H9 (cell line): ENCODE measurements around the gene ZNF215. TPM values are rescaled to one million over a fixed set of nuclear protein-coding genes. Genes with fewer than 3 reads are reported as not detected.

Experiments
- DNase-seq: peaks from one replicate; pipeline ENCODE4 v3.0.0-alpha.2; 2017
- H2AFZ ChIP-seq: one replicate; pipeline ENCODE4 v1.6.1; 2013; ENCODE audit warnings: mild to moderate bottlenecking, low read length, control low read depth, moderate library complexity
- H2AK5ac ChIP-seq: 2 replicates; pipeline ENCODE4 v1.6.1; 2013; ENCODE audit warnings: low read length, control low read depth, mixed read lengths; ENCODE audit not compliant: insufficient read length
- H2BK120ac ChIP-seq: one replicate; pipeline ENCODE4 v1.6.1; 2013; ENCODE audit warnings: low read depth, mild to moderate bottlenecking, low read length, control low read depth, inconsistent platforms; ENCODE audit not compliant: poor library complexity, severe bottlenecking
- H2BK12ac ChIP-seq: 2 replicates; pipeline ENCODE4 v1.6.1; 2013; ENCODE audit warnings: low read length, control low read depth, mixed read lengths, low read depth; ENCODE audit not compliant: insufficient read length
- H2BK15ac ChIP-seq: 2 replicates; pipeline ENCODE4 v1.6.1; 2013; ENCODE audit warnings: low read depth, low read length, control low read depth
- H2BK20ac ChIP-seq: one replicate; pipeline ENCODE4 v1.6.1; 2013; ENCODE audit warnings: low read depth, mild to moderate bottlenecking, low read length, control low read depth, inconsistent platforms; ENCODE audit not compliant: poor library complexity, severe bottlenecking
- H2BK5ac ChIP-seq: 2 replicates; pipeline ENCODE4 v1.6.1; 2013; ENCODE audit warnings: low read length, control low read depth, mixed read lengths; ENCODE audit not compliant: insufficient read length
- H3K14ac ChIP-seq: 2 replicates; pipeline ENCODE4 v1.6.1; 2013; ENCODE audit warnings: low read length, control low read depth; ENCODE audit not compliant: insufficient read depth
- H3K18ac ChIP-seq: 2 replicates; pipeline ENCODE4 v1.6.1; 2013; ENCODE audit warnings: low read depth, mild to moderate bottlenecking, mixed read lengths, low read length, control low read depth; ENCODE audit not compliant: insufficient read length
- H3K23ac ChIP-seq: 2 replicates; pipeline ENCODE4 v1.6.1; 2013; ENCODE audit warnings: low read length, control low read depth, mixed read lengths, low read depth; ENCODE audit not compliant: insufficient read length
- H3K23me2 ChIP-seq: 2 replicates; pipeline ENCODE4 v1.6.1; 2013; ENCODE audit warnings: low read depth, mild to moderate bottlenecking, mixed read lengths, low read length, control low read depth; ENCODE audit not compliant: insufficient read length, poor library complexity, severe bottlenecking
- H3K27ac ChIP-seq: 2 replicates; pipeline ENCODE4 v1.5.1; 2013; ENCODE audit warnings: low read length, control low read depth, mixed read lengths, low read depth; ENCODE audit not compliant: insufficient read length
- H3K27me3 ChIP-seq: 2 replicates; pipeline ENCODE4 v1.6.1; 2013; ENCODE audit warnings: low read length, control low read depth, inconsistent platforms; ENCODE audit not compliant: insufficient read depth
- H3K4ac ChIP-seq: 2 replicates; pipeline ENCODE4 v1.6.1; 2013; ENCODE audit warnings: low read depth, mild to moderate bottlenecking, control low read depth, inconsistent platforms, low read length, moderate library complexity
- H3K4me1 ChIP-seq: 2 replicates; pipeline ENCODE4 v1.6.1; 2013; ENCODE audit warnings: low read length, control low read depth, inconsistent platforms; ENCODE audit not compliant: insufficient read depth
- H3K4me2 ChIP-seq: 2 replicates; pipeline ENCODE4 v1.6.1; 2013; ENCODE audit warnings: low read length, control low read depth, mixed read lengths; ENCODE audit not compliant: insufficient read length, insufficient read depth
- H3K56ac ChIP-seq: 2 replicates; pipeline ENCODE4 v1.6.1; 2013; ENCODE audit warnings: low read depth, mild to moderate bottlenecking, mixed read lengths, low read length, control low read depth; ENCODE audit not compliant: insufficient read length
- H3K79me1 ChIP-seq: 2 replicates; pipeline ENCODE4 v1.6.1; 2013; ENCODE audit warnings: low read depth, mild to moderate bottlenecking, moderate library complexity, low read length, control low read depth, inconsistent platforms; ENCODE audit not compliant: insufficient read depth, poor library complexity, severe bottlenecking
- H3K79me2 ChIP-seq: 2 replicates; pipeline ENCODE4 v1.6.1; 2013; ENCODE audit warnings: low read length, control low read depth, inconsistent platforms; ENCODE audit not compliant: insufficient read depth
- H3K9ac ChIP-seq: 2 replicates; pipeline ENCODE4 v1.6.1; 2013; ENCODE audit warnings: low read length, control low read depth, mixed read lengths; ENCODE audit not compliant: insufficient read length; ENCODE audit errors: extremely low read depth
- H3K9me3 ChIP-seq: one replicate; pipeline ENCODE4 v1.6.1; 2013; ENCODE audit warnings: low read depth, low read length, inconsistent platforms; ENCODE audit not compliant: control insufficient read depth
- H3T11ph ChIP-seq: one replicate; pipeline ENCODE4 v1.6.1; 2013; ENCODE audit warnings: mild to moderate bottlenecking, low read length, control low read depth, inconsistent platforms
- H4K20me1 ChIP-seq: one replicate; pipeline ENCODE4 v1.6.1; 2013; ENCODE audit not compliant: control insufficient read depth, insufficient read length, insufficient read depth
- H4K5ac ChIP-seq: 2 replicates; pipeline ENCODE4 v1.6.1; 2013; ENCODE audit warnings: low read depth, mild to moderate bottlenecking, mixed read lengths, low read length, control low read depth; ENCODE audit not compliant: insufficient read length
- H4K8ac ChIP-seq: replicated peaks from 2 replicates; pipeline ENCODE4 v1.6.1; 2013; ENCODE audit warnings: low read length, control low read depth, mixed read lengths, low read depth; ENCODE audit not compliant: insufficient read length
- H4K91ac ChIP-seq: 2 replicates; pipeline ENCODE4 v1.6.1; 2013; ENCODE audit warnings: low read depth, mild to moderate bottlenecking, moderate library complexity, mixed read lengths, low read length, control low read depth; ENCODE audit not compliant: insufficient read length
- H3K27ac Mint-ChIP-seq, 3 experiments: 2 replicates in 2 of 3; 3 replicates in 1 of 3; pipeline ENCODE4 v1.8.0; 2020 to 2021; ENCODE audit warnings: mixed read lengths in 3 of 3, mild to moderate bottlenecking in 1 of 3, moderate library complexity in 1 of 3
- H3K27me3 Mint-ChIP-seq: 2 replicates; pipeline ENCODE4 v1.8.0; 2021; ENCODE audit warnings: low read depth, mild to moderate bottlenecking, moderate library complexity, mixed read lengths
- H3K36me3 Mint-ChIP-seq, 3 experiments: 2 replicates in 2 of 3; 3 replicates in 1 of 3; pipeline ENCODE4 v1.8.0; 2020 to 2021; ENCODE audit warnings: low read depth in 3 of 3, mixed read lengths in 3 of 3; ENCODE audit not compliant: insufficient read depth in 1 of 3
- H3K4me1 Mint-ChIP-seq, 2 experiments: 2 replicates each; pipeline ENCODE4 v1.8.0; 2020; ENCODE audit warnings: mixed read lengths in 2 of 2
- H3K4me3 Mint-ChIP-seq, 2 experiments: 2 replicates in 1 of 2; 3 replicates in 1 of 2; pipeline ENCODE4 v1.8.0; 2020 to 2021; ENCODE audit warnings: mild to moderate bottlenecking in 2 of 2, mixed read lengths in 2 of 2, moderate library complexity in 1 of 2
- H3K9me3 Mint-ChIP-seq, 2 experiments: 2 replicates in 1 of 2; 3 replicates in 1 of 2; pipeline ENCODE4 v1.8.0; 2020; ENCODE audit warnings: mild to moderate bottlenecking in 2 of 2, mixed read lengths in 2 of 2, moderate library complexity in 1 of 2
- CTCF ChIP-seq: fragments of 200-600 bp; sonication (generic); conservative IDR thresholded peaks from 3 replicates; pipeline ENCODE4 v1.8.0; 2021; ENCODE audit warnings: antibody characterized with exemption, mild to moderate bottlenecking
- WGBS: extraction: QIAGEN DNeasy Blood & Tissue Kit; methylation state at CpG from one replicate; pipeline ENCODE4 v1.1.7; 2013; ENCODE audit warnings: missing lambda C conversion rate, low lambda C conversion rate, mixed read lengths; ENCODE audit not compliant: insufficient read length; ENCODE audit errors: extremely low coverage; 5-methylcytosine and 5-hydroxymethylcytosine counted together
- total RNA-seq: library from RNA; stranded (reverse); gene quantifications from 2 replicates; pipeline ENCODE4 v1.2.1, GENCODE V29; 2021

The ZNF215 gene
- total RNA-seq, 1 experiment from 2014 or later: 18.0 TPM

- Histone ChIP-seq H3K14ac (no peak overlapping the region), H3K18ac (no peak overlapping the region), H2BK120ac (no peak overlapping the region), H2BK5ac (no peak overlapping the region), H3K4me1 (no peaks in the 10 kb centered on the region), H3K23me2 (no peaks in the 10 kb centered on the region), H3K27ac (no peak overlapping the region), H4K91ac (no peak overlapping the region), H2BK15ac (no peak overlapping the region), H2BK20ac (no peak overlapping the region), H3K9ac (no peak overlapping the region), H3K56ac (no peak overlapping the region), H3K79me1 (no peaks in the 10 kb centered on the region), H3K4ac (no peak overlapping the region), H2AK5ac (no peak overlapping the region), H3K23ac (no peak overlapping the region), H4K8ac (no peak overlapping the region), H3K4me2 (no peak overlapping the region), H2BK12ac (no peak overlapping the region), H3K79me2 (no peaks in the 10 kb centered on the region), H4K20me1 (no peaks in the 10 kb centered on the region), H3K9me3 (no peaks in the 10 kb centered on the region), H3T11ph (no peak overlapping the region), H2AFZ (no peak overlapping the region), H4K5ac (no peak overlapping the region), H3K27me3 (no peaks in the 10 kb centered on the region)
- no CpG with 5 or more reads among the region's 2 CpGs for WGBS
- no peak for DNase-seq
- Mint-ChIP-seq H3K9me3 (peaks cover 0 to 4% of the 10 kb centered on the region in 2 experiments; a peak in 1 of 5 replicates), H3K4me3 (no peak overlapping the region), H3K27me3 (no peaks in the 10 kb centered on the region), H3K4me1 (no peaks in the 10 kb centered on the region), H3K36me3 (no peaks in the 10 kb centered on the region; a peak in 1 of 7 replicates), H3K27ac (no peak overlapping the region)
- TF ChIP-seq CTCF: no peak
These were observed 6.5 kb upstream of the ZNF215 start for GRCh38 chr11:6919698-6920097.
